H1 (cell line): ENCODE measurements around the gene GRK6. TPM values are rescaled to one million over a fixed set of nuclear protein-coding genes. Genes with fewer than 3 reads are reported as not detected.

Experiments
- BRCA1 ChIP-seq: IDR thresholded peaks from 2 replicates; pipeline ENCODE4 v1.6.1; 2012; ENCODE audit warnings: low read depth, low read length, improper control_type of control experiment
- CHD2 ChIP-seq: IDR thresholded peaks from 2 replicates; pipeline ENCODE4 v1.6.1; 2012; ENCODE audit warnings: low read length, improper control_type of control experiment
- CREB1 ChIP-seq: IDR thresholded peaks from 2 replicates; pipeline ENCODE4 v1.6.1; 2012; ENCODE audit warnings: inconsistent platforms
- CTBP2 ChIP-seq: IDR thresholded peaks from 2 replicates; pipeline ENCODE4 v1.7.0; 2011; ENCODE audit warnings: borderline replicate concordance, mild to moderate bottlenecking, moderate library complexity, mixed read lengths, low read length; ENCODE audit not compliant: insufficient read depth, insufficient read length
- E2F6 ChIP-seq: IDR thresholded peaks from 2 replicates; pipeline ENCODE4 v1.6.1; 2012; ENCODE audit warnings: inconsistent platforms
- EP300 ChIP-seq, 2 experiments: IDR thresholded peaks; 1 replicate in 1 of 2; 2 replicates in 1 of 2; pipeline ENCODE4 v1.6.1; 2011 to 2012; ENCODE audit warnings: low read depth in 2 of 2, low read length in 2 of 2, mild to moderate bottlenecking in 2 of 2, borderline replicate concordance in 1 of 2, inconsistent platforms in 1 of 2, moderate library complexity in 1 of 2
- EZH2 ChIP-seq: fragments of 200-600 bp; sonication (generic); IDR thresholded peaks from 2 replicates; pipeline ENCODE4 v1.7.1; 2012; ENCODE audit warnings: low read depth, mild to moderate bottlenecking, moderate library complexity, low read length, inconsistent platforms; ENCODE audit not compliant: severe bottlenecking
- HDAC2 ChIP-seq, 2 experiments: fragments of 300-600 bp in 1 of 2; sonication (generic) in 1 of 2; IDR thresholded peaks; 2 replicates each; pipeline ENCODE4 v1.6.1; 2011 to 2012; ENCODE audit warnings: low read depth in 2 of 2, low read length in 2 of 2, mild to moderate bottlenecking in 2 of 2, moderate library complexity in 2 of 2, borderline replicate concordance in 1 of 2, inconsistent platforms in 1 of 2
- HDAC6 ChIP-seq: IDR thresholded peaks from one replicate; pipeline ENCODE4 v1.7.1; 2012; ENCODE audit warnings: low read depth, mild to moderate bottlenecking, inconsistent platforms, low read length, moderate library complexity
- NANOG ChIP-seq: IDR thresholded peaks from 2 replicates; pipeline ENCODE4 v1.6.1; 2011; ENCODE audit warnings: low read length, low read depth, mild to moderate bottlenecking, inconsistent platforms; ENCODE audit not compliant: insufficient read depth, poor library complexity, severe bottlenecking
- NRF1 ChIP-seq: IDR thresholded peaks from 2 replicates; pipeline ENCODE4 v1.6.1; 2011; ENCODE audit warnings: mild to moderate bottlenecking, low read depth, low read length, improper control_type of control experiment
- POLR2AphosphoS5 ChIP-seq: IDR thresholded peaks from 2 replicates; pipeline ENCODE4 v1.6.1; 2011; ENCODE audit warnings: low read depth, low read length
- RFX5 ChIP-seq: IDR thresholded peaks from 2 replicates; pipeline ENCODE4 v1.6.1; 2011; ENCODE audit warnings: low read depth, low read length, improper control_type of control experiment, borderline replicate concordance
- RXRA ChIP-seq: IDR thresholded peaks from 2 replicates; pipeline ENCODE4 v1.6.1; 2011; ENCODE audit warnings: low read depth, mild to moderate bottlenecking, low read length, moderate library complexity; ENCODE audit not compliant: insufficient read depth
- SIRT6 ChIP-seq: IDR thresholded peaks from one replicate; pipeline ENCODE4 v1.7.1; 2012; ENCODE audit warnings: low read length, inconsistent platforms
- SP4 ChIP-seq: IDR thresholded peaks from 2 replicates; pipeline ENCODE4 v1.6.1; 2012; ENCODE audit warnings: low read length, inconsistent platforms
- SUZ12 ChIP-seq: fragments of 200-600 bp; sonication (generic); IDR thresholded peaks from 2 replicates; pipeline ENCODE4 v1.6.1; 2012; ENCODE audit warnings: mild to moderate bottlenecking, inconsistent platforms, low read length, moderate library complexity, mixed read lengths
- TAF1 ChIP-seq: IDR thresholded peaks from 2 replicates; pipeline ENCODE4 v1.6.1; 2011; ENCODE audit warnings: mild to moderate bottlenecking, low read depth, low read length
- TAF7 ChIP-seq: optimal IDR thresholded peaks from 2 replicates; pipeline ENCODE3; 2011; ENCODE audit warnings: low read depth, mild to moderate bottlenecking, inconsistent platforms, low read length, moderate library complexity, borderline replicate concordance
- ZNF274 ChIP-seq: IDR thresholded peaks from 2 replicates; pipeline ENCODE4 v1.7.0; 2012; ENCODE audit warnings: low read length, borderline replicate concordance; ENCODE audit errors: extremely low read depth
- polyA plus RNA-seq, 7 experiments: library from polyadenylated mRNA; depleted of rRNA in 3 of 7; stranded (reverse) in 5 of 7; unstranded in 2 of 7; fragments of >200 nt in 5 of 7; fragments of 200-250 nt in 2 of 7; gene quantifications; 1 replicate in 5 of 7; 2 replicates in 1 of 7; 4 replicates in 1 of 7; pipeline versions ENCODE4 v1.2.1 to v1.2.3, GENCODE V29; 2011 to 2013; ENCODE audit warnings: missing spikeins in 2 of 7, mixed read lengths in 2 of 7
- total RNA-seq: library from RNA; stranded (reverse); fragmentation: NEBNext Ultra II Directional; extraction: Animal tissue kit (Norgen Biotek cat#: 25700); gene quantifications from 2 replicates; pipeline ENCODE4 v1.2.1, GENCODE V29; 2021
- TF ChIP-seq, protein P1 (sequence below): IDR thresholded peaks from 2 replicates; pipeline ENCODE4 v1.6.1; 2012; ENCODE audit warnings: low read length, inconsistent platforms

The GRK6 gene
- total and polyA plus RNA-seq, 2 of the 8 experiments (the other 6 are each of a cell fraction or from before 2014, with no cell fraction given): 31.8 to 57.8 TPM

DNA sequence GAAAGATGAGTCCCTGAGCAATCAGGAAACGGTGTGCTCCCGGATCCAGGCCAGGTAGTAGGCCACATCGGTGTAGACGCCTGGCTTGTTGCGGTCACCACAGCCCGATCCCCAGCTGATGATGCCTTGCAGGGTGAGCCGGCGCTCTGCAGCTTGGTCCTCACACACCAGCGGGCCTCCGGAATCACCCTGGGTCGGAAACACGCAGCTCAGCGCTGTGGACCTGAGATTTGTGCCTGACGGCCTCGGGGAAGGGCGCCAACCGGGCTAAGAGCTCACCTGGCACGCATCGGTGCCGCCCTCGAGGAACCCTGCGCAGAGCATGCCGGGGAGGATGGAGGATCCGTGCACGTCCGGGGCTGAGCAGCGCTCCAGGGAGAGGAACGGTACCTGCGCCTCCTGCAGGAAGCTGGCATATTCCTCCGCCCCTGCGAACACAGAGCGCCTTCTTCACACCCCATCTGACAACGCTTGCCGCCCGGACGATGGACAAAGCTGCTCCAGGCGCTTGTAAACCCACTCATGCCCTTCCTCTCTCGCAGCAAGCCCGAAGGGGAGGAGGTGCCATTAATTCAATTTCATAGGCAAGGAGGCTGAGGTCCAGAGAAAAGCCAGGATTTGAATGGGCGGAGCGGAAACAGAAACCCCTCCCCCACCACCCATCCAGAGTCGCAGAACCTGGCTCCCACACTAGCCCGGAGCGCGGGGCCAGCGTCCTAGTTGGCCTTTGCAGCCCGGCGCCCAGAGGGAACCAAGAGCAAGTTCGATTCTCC, 24.0 kb upstream of the GRK6 start (continued):
- peak; percentile 66 for TF ChIP-seq CTBP2
- TF ChIP-seq ZNF274: no peak
- no peak for TF ChIP-seq EZH2
- no peak for TF ChIP-seq SP4
- no peak for TF ChIP-seq SUZ12
- TF ChIP-seq CHD2: peak; percentile 13; the same call in 1 of the 2 replicates
- TF ChIP-seq E2F6: peak; percentile 99
- TF ChIP-seq, protein P1, sequence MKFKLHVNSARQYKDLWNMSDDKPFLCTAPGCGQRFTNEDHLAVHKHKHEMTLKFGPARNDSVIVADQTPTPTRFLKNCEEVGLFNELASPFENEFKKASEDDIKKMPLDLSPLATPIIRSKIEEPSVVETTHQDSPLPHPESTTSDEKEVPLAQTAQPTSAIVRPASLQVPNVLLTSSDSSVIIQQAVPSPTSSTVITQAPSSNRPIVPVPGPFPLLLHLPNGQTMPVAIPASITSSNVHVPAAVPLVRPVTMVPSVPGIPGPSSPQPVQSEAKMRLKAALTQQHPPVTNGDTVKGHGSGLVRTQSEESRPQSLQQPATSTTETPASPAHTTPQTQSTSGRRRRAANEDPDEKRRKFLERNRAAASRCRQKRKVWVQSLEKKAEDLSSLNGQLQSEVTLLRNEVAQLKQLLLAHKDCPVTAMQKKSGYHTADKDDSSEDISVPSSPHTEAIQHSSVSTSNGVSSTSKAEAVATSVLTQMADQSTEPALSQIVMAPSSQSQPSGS: no peak
- TF ChIP-seq TAF1: peak; percentile 48; the same call in 1 of the 2 replicates
- peak in 1 of 2 experiments; percentile 44; a peak in 2 of 4 replicates for TF ChIP-seq HDAC2 (IDR thresholded peaks at IDR 0.05; ENCODE audit: borderline replicate concordance in 1 of 2, low read depth in 2 of 2, low read length in 2 of 2)
- no peak for TF ChIP-seq SIRT6
- TF ChIP-seq HDAC6: no peak
- no peak for TF ChIP-seq EP300 (IDR thresholded peaks at IDR 0.05; ENCODE audit: borderline replicate concordance in 1 of 2, low read depth in 2 of 2, low read length in 2 of 2)
- no peak for TF ChIP-seq RXRA
- TF ChIP-seq POLR2AphosphoS5: no peak
- TF ChIP-seq NANOG: no peak
- peak; percentile 30 for TF ChIP-seq TAF7
- TF ChIP-seq CREB1: no peak
- TF ChIP-seq BRCA1: no peak
- no peak for TF ChIP-seq RFX5
- TF ChIP-seq NRF1: no peak
